Measurements from ENCODE around the gene MAPRE3.

GRCh38 chr2:26997394-26997793 lies 27.0 kb downstream of the MAPRE3 start:
- TF ChIP-seq, protein P1, sequence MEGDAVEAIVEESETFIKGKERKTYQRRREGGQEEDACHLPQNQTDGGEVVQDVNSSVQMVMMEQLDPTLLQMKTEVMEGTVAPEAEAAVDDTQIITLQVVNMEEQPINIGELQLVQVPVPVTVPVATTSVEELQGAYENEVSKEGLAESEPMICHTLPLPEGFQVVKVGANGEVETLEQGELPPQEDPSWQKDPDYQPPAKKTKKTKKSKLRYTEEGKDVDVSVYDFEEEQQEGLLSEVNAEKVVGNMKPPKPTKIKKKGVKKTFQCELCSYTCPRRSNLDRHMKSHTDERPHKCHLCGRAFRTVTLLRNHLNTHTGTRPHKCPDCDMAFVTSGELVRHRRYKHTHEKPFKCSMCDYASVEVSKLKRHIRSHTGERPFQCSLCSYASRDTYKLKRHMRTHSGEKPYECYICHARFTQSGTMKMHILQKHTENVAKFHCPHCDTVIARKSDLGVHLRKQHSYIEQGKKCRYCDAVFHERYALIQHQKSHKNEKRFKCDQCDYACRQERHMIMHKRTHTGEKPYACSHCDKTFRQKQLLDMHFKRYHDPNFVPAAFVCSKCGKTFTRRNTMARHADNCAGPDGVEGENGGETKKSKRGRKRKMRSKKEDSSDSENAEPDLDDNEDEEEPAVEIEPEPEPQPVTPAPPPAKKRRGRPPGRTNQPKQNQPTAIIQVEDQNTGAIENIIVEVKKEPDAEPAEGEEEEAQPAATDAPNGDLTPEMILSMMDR (IDR thresholded peaks at IDR 0.05), result no peak
- TF ChIP-seq POLR2A (IDR thresholded peaks at IDR 0.05), result no peak
